Esophagus squamous epithelium (tissue), 4 donors: Measurements from ENCODE around the gene CELF1.

ENCODE experiments used
- POLR2A ChIP-seq, 4 donors: fragments of 450-650 bp; IDR thresholded peaks; one replicate each; pipeline ENCODE4 v1.6.1; 2017; ENCODE audit warnings: antibody characterized with exemption in 4 of 4, mild to moderate bottlenecking in 4 of 4, moderate library complexity in 3 of 4
- TF ChIP-seq, protein P1 (sequence below), 6 experiments: fragments of 450-650 bp in 4 of 6; fragments of 200-600 bp in 2 of 6; sonication (generic) in 2 of 6; IDR thresholded peaks; one replicate each; pipeline ENCODE4 v1.5.1; 2016 to 2019; ENCODE audit warnings: antibody characterized with exemption in 6 of 6, mild to moderate bottlenecking in 4 of 6, moderate library complexity in 4 of 6

DNA sequence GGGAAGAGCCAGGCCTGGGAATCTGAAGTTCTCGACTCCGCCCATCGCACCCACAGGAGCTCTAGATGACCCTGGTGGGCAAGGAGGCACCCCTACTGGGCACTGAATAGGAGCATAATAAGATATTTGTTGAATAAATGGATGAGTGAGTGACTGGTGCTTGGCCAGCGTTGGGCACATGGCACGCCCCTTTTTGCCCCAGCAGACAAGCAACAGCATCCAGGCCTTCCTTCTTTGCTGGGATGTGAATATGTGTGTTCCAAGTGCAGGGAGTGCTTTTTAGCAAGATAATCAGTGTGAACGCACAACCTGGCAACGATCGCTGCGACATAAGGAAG is 443 bp upstream of the CELF1 start:
- TF ChIP-seq, protein P1, sequence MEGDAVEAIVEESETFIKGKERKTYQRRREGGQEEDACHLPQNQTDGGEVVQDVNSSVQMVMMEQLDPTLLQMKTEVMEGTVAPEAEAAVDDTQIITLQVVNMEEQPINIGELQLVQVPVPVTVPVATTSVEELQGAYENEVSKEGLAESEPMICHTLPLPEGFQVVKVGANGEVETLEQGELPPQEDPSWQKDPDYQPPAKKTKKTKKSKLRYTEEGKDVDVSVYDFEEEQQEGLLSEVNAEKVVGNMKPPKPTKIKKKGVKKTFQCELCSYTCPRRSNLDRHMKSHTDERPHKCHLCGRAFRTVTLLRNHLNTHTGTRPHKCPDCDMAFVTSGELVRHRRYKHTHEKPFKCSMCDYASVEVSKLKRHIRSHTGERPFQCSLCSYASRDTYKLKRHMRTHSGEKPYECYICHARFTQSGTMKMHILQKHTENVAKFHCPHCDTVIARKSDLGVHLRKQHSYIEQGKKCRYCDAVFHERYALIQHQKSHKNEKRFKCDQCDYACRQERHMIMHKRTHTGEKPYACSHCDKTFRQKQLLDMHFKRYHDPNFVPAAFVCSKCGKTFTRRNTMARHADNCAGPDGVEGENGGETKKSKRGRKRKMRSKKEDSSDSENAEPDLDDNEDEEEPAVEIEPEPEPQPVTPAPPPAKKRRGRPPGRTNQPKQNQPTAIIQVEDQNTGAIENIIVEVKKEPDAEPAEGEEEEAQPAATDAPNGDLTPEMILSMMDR (IDR thresholded peaks at IDR 0.05): no peak
- no peak for TF ChIP-seq POLR2A (IDR thresholded peaks at IDR 0.05)
